Mesendoderm (in vitro differentiated cells): ENCODE measurements around the gene NTF3. TPM values are rescaled to one million over a fixed set of nuclear protein-coding genes. Genes with fewer than 3 reads are reported as not detected.

Experiments used
- DNase-seq: peaks from one replicate; pipeline ENCODE4 v3.0.0; 2013
- H2AK5ac ChIP-seq: 2 replicates; pipeline ENCODE4 v1.6.1; 2013; ENCODE audit warnings: low read length, inconsistent platforms
- H2BK120ac ChIP-seq: 2 replicates; pipeline ENCODE4 v1.6.1; 2013; ENCODE audit warnings: low read depth, mild to moderate bottlenecking, low read length, moderate library complexity, mixed read lengths
- H2BK15ac ChIP-seq: replicated peaks from 2 replicates; pipeline ENCODE4 v1.6.1; 2013; ENCODE audit warnings: low read depth, mild to moderate bottlenecking, moderate library complexity
- H2BK5ac ChIP-seq: 2 replicates; pipeline ENCODE4 v1.6.1; 2013; ENCODE audit warnings: low read length, inconsistent platforms
- H3K18ac ChIP-seq: 2 replicates; pipeline ENCODE4 v1.6.1; 2013; ENCODE audit warnings: mild to moderate bottlenecking, low read length, mixed read lengths
- H3K23ac ChIP-seq: one replicate; pipeline ENCODE4 v1.6.1; 2013; ENCODE audit warnings: low read length
- H3K27ac ChIP-seq: 2 replicates; pipeline ENCODE4 v1.5.1; 2013; ENCODE audit warnings: low read depth, mild to moderate bottlenecking, inconsistent platforms, low read length, moderate library complexity
- H3K27me3 ChIP-seq: 2 replicates; pipeline ENCODE4 v1.6.1; 2013; ENCODE audit warnings: low read length, control low read depth, mild to moderate bottlenecking, inconsistent platforms; ENCODE audit not compliant: insufficient read depth, poor library complexity
- H3K36me3 ChIP-seq: 2 replicates; pipeline ENCODE4 v1.6.1; 2013; ENCODE audit warnings: low read length, inconsistent platforms; ENCODE audit not compliant: control insufficient read depth, insufficient read depth
- H3K4ac ChIP-seq: one replicate; pipeline ENCODE4 v1.6.1; 2013; ENCODE audit warnings: low read depth, mild to moderate bottlenecking, low read length, moderate library complexity
- H3K4me1 ChIP-seq: 2 replicates; pipeline ENCODE4 v1.6.1; 2013; ENCODE audit warnings: low read depth, low read length, inconsistent platforms; ENCODE audit not compliant: control insufficient read depth
- H3K4me2 ChIP-seq: 2 replicates; pipeline ENCODE4 v1.6.1; 2013; ENCODE audit warnings: low read length
- H3K4me3 ChIP-seq: 2 replicates; pipeline ENCODE4 v1.5.1; 2013; ENCODE audit warnings: mild to moderate bottlenecking, low read length
- H3K56ac ChIP-seq: one replicate; pipeline ENCODE4 v1.6.1; 2013; ENCODE audit warnings: low read length
- H3K79me1 ChIP-seq: 2 replicates; pipeline ENCODE4 v1.6.1; 2013; ENCODE audit warnings: low read length, inconsistent platforms
- H3K79me2 ChIP-seq: 2 replicates; pipeline ENCODE4 v1.6.1; 2013; ENCODE audit warnings: mild to moderate bottlenecking, low read length; ENCODE audit not compliant: control insufficient read depth, insufficient read depth
- H3K9ac ChIP-seq: 2 replicates; pipeline ENCODE4 v1.6.1; 2013; ENCODE audit warnings: low read length, inconsistent platforms
- H4K5ac ChIP-seq: one replicate; pipeline ENCODE4 v1.6.1; 2013; ENCODE audit warnings: low read length
- H4K8ac ChIP-seq: one replicate; pipeline ENCODE4 v1.6.1; 2013; ENCODE audit warnings: low read depth, mild to moderate bottlenecking, control low read depth, low read length, moderate library complexity
- WGBS: extraction: QIAGEN DNeasy Blood & Tissue Kit; methylation state at CpG from one replicate; pipeline ENCODE4 v1.1.7; 2013; ENCODE audit warnings: low lambda C conversion rate, missing lambda C conversion rate; ENCODE audit not compliant: insufficient coverage; ENCODE audit errors: extremely low coverage; 5-methylcytosine and 5-hydroxymethylcytosine counted together
- polyA plus RNA-seq, 2 experiments: library from polyadenylated mRNA; stranded (reverse); fragments of 200-250 nt; gene quantifications; one replicate each; pipeline ENCODE4 v1.2.3, GENCODE V29; 2013

NTF3 gene
- 0.53 TPM for polyA plus RNA-seq (2013, experiment 1 of 2)
- 0.39 TPM for polyA plus RNA-seq (2013, experiment 2 of 2)

DNA sequence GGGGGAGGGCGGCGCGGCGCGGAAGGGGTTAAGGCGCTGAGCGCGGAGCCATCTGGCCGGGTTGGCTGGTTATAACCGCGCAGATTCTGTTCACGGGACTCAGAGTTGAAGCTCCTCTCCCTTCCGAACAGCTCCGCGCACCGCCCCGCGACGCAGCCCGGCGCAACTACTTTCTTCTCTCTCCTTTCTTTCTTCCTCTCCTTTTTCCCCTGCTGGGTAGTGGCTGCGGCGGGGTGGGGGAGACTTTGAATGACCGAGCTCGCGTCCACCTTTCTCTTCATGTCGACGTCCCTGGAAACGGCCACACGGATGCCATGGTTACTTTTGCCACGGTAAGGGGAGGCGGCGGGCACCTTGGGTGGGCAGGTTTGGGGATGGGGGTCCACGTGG is at the start of gene NTF3:
TSS of gene NTF3 (plus strand) at position 98 of the 390 bp plus-strand sequence. CDS start at position 315, 217 bp downstream.
- peak within 1 kb of the TSS; percentile 86 for H3K4me2 ChIP-seq
- peak within 1 kb of the TSS; percentile 52 for H3K4me3 ChIP-seq
- H3K27me3 ChIP-seq, result peaks cover 25% of the 10 kb centered on the region
- peak within 1 kb of the TSS; percentile 65 for H3K9ac ChIP-seq
- no peak within 1 kb of the TSS for H2BK5ac ChIP-seq
- no peaks in the 10 kb centered on the region for H3K36me3 ChIP-seq
- peak within 1 kb of the TSS; percentile 35 for H3K18ac ChIP-seq
- H2BK15ac ChIP-seq, result no peak within 1 kb of the TSS
- DNase-seq, result peak; percentile 61
- H3K4ac ChIP-seq, result no peak within 1 kb of the TSS
- H3K23ac ChIP-seq, result no peak within 1 kb of the TSS
- H3K27ac ChIP-seq, result no peak within 1 kb of the TSS
- peaks cover 7% of the 10 kb centered on the region for H3K4me1 ChIP-seq
- H3K56ac ChIP-seq, result peak within 1 kb of the TSS; percentile 81
- H4K5ac ChIP-seq, result no peak within 1 kb of the TSS
- peaks cover 4% of the 10 kb centered on the region for H3K79me2 ChIP-seq
- no peak within 1 kb of the TSS for H2AK5ac ChIP-seq
- H2BK120ac ChIP-seq, result no peak within 1 kb of the TSS
- H3K79me1 ChIP-seq, result peaks cover 1% of the 10 kb centered on the region
- H4K8ac ChIP-seq, result no peak within 1 kb of the TSS
- WGBS, result no CpG with 5 or more reads among the region's 34 CpGs

- no peaks in the 10 kb centered on the region for H3K36me3 ChIP-seq
- no peak overlapping the region for H3K56ac ChIP-seq
- no peak overlapping the region for H3K18ac ChIP-seq
- H3K27me3 ChIP-seq, result no peaks in the 10 kb centered on the region
- H2AK5ac ChIP-seq, result no peak overlapping the region
- H4K8ac ChIP-seq, result no peak overlapping the region
- no peak overlapping the region for H3K23ac ChIP-seq
- no peak overlapping the region for H2BK5ac ChIP-seq
- WGBS, result no CpG with 5 or more reads among the region's 4 CpGs
- no peak for DNase-seq
- H3K4ac ChIP-seq, result no peak overlapping the region
- no peak overlapping the region for H2BK15ac ChIP-seq
- H4K5ac ChIP-seq, result no peak overlapping the region
- H3K4me2 ChIP-seq, result no peak overlapping the region
- H2BK120ac ChIP-seq, result no peak overlapping the region
- H3K4me1 ChIP-seq, result no peaks in the 10 kb centered on the region
- no peak overlapping the region for H3K4me3 ChIP-seq
- no peak overlapping the region for H3K27ac ChIP-seq
- H3K79me2 ChIP-seq, result no peaks in the 10 kb centered on the region
- no peak overlapping the region for H3K9ac ChIP-seq
- H3K79me1 ChIP-seq, result no peaks in the 10 kb centered on the region
Observed at GRCh38 chr12:5384015-5384414, 47.9 kb upstream of the NTF3 start.

DNA sequence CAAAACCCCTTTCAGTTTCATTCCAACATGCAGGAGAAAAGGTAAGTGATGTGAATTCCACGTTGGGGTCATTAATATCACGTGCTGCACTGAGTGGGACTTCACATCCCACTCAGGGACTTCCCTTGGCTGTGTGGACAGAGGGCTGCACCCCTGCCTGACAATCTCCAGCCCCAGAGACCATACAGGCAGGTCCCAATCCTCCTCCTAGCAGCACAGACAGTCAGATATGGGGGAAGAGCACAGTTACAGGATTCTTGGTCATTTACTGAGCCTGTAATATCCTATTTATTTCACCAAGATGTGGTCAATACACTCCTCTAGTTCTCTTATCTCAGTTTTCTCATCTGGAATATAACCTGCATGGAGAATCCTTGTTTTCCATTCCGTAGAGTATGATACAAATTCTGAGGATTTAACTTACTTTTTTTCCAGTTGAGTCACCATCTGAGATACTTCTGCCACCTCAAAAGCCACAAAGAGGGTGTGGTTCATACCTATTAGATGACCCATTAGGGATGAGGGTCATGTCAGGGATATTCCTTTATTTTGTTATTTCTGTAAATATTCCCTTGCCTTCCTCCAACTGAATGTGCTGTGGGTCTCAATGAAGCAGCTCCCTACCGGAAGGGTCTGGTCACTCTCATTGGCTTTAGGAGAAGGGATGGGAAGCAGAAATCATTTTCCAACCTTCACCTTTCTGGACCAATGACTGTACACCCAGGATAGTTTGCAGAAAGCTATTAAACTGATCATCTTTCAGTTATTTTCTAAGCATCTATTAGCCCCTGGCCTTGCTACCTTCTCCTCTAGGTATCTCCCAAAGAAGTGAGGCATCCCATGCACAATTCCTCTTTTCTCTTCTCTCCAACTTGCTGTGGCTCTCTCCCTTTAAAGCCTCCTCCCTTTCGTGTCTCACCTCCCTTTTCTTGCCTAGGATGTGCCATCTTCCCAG is 43.0 kb upstream of the NTF3 start:
- Histone ChIP-seq H2BK120ac (no peak overlapping the region), H3K56ac (no peak overlapping the region), H3K4me3 (no peak overlapping the region), H3K4ac (no peak overlapping the region), H3K27me3 (no peaks in the 10 kb centered on the region), H4K5ac (no peak overlapping the region), H3K79me1 (no peaks in the 10 kb centered on the region), H3K27ac (no peak overlapping the region), H2AK5ac (no peak overlapping the region), H4K8ac (no peak overlapping the region), H3K36me3 (no peaks in the 10 kb centered on the region), H2BK15ac (no peak overlapping the region), H2BK5ac (no peak overlapping the region), H3K4me1 (no peaks in the 10 kb centered on the region), H3K4me2 (no peak overlapping the region), H3K9ac (no peak overlapping the region), H3K79me2 (no peaks in the 10 kb centered on the region), H3K23ac (no peak overlapping the region), H3K18ac (no peak overlapping the region)
- no peak for DNase-seq
- WGBS, result no CpG with 5 or more reads among the region's 5 CpGs

GRCh38 chr12:5390174-5390799 is 41.6 kb upstream of the NTF3 start:
- DNase-seq, result no peak
- Histone ChIP-seq H2AK5ac (no peak overlapping the region), H3K23ac (no peak overlapping the region), H3K9ac (no peak overlapping the region), H3K4me2 (no peak overlapping the region), H2BK5ac (no peak overlapping the region), H2BK120ac (no peak overlapping the region), H2BK15ac (no peak overlapping the region), H3K4me1 (no peaks in the 10 kb centered on the region), H3K79me1 (no peaks in the 10 kb centered on the region), H3K4me3 (no peak overlapping the region), H4K5ac (no peak overlapping the region), H3K4ac (no peak overlapping the region), H3K56ac (no peak overlapping the region), H3K79me2 (no peaks in the 10 kb centered on the region), H3K36me3 (no peaks in the 10 kb centered on the region), H3K27ac (no peak overlapping the region), H3K18ac (no peak overlapping the region), H3K27me3 (no peaks in the 10 kb centered on the region), H4K8ac (no peak overlapping the region)
- no CpG with 5 or more reads among the region's 6 CpGs for WGBS

- no peak overlapping the region for H3K27ac ChIP-seq
- H3K4me3 ChIP-seq, result no peak overlapping the region
- peak; percentile 93 for DNase-seq
- no peak overlapping the region for H2BK15ac ChIP-seq
- H4K8ac ChIP-seq, result no peak overlapping the region
- no peak overlapping the region for H3K9ac ChIP-seq
- no peak overlapping the region for H2AK5ac ChIP-seq
- H2BK120ac ChIP-seq, result no peak overlapping the region
- no peaks in the 10 kb centered on the region for H3K36me3 ChIP-seq
- H2BK5ac ChIP-seq, result no peak overlapping the region
- H3K4me1 ChIP-seq, result no peaks in the 10 kb centered on the region
- no peak overlapping the region for H3K4ac ChIP-seq
- H3K23ac ChIP-seq, result no peak overlapping the region
- H3K56ac ChIP-seq, result no peak overlapping the region
- no peaks in the 10 kb centered on the region for H3K27me3 ChIP-seq
- no peak overlapping the region for H3K18ac ChIP-seq
- no peak overlapping the region for H3K4me2 ChIP-seq
- WGBS, result no CpG with 5 or more reads among the region's 2 CpGs
- H4K5ac ChIP-seq, result no peak overlapping the region
- no peaks in the 10 kb centered on the region for H3K79me1 ChIP-seq
- H3K79me2 ChIP-seq, result no peaks in the 10 kb centered on the region
Observed at GRCh38 chr12:5391653-5392052, 40.3 kb upstream of the NTF3 start.
